ENCODE results near the gene STIMATE.

Gene STIMATE

GRCh38 chr3:52839268-52839575, 58.1 kb downstream of the STIMATE start:
- no peak for DNase-seq

- DNase-seq, result no peak
Observed at GRCh38 chr3:52838561-52839267, 58.6 kb downstream of the STIMATE start.

- DNase-seq, result no peak
Observed at GRCh38 chr3:52836986-52837385, 60.4 kb downstream of the STIMATE start.

DNA sequence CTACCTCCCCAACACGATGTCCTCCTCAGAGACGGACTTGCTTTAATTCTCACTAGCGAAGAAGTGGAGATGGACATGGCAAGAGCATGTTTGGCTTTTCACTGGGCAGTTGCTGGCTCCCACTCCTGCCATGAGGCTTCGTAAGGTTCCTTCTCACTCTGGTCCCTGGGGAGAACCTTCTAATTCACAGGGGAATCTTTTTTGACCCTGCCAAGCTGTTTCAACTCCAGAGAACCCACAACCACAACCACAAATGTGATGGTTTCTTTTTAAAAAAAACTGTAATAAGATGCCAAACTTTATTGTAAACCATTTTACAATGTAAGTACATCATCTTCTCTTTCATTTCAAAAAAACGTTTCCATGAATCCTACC, 60.9 kb downstream of the STIMATE start:
- DNase-seq, result no peak

- no peak for DNase-seq
Observed at GRCh38 chr3:52835766-52836470, 61.4 kb downstream of the STIMATE start.

DNA sequence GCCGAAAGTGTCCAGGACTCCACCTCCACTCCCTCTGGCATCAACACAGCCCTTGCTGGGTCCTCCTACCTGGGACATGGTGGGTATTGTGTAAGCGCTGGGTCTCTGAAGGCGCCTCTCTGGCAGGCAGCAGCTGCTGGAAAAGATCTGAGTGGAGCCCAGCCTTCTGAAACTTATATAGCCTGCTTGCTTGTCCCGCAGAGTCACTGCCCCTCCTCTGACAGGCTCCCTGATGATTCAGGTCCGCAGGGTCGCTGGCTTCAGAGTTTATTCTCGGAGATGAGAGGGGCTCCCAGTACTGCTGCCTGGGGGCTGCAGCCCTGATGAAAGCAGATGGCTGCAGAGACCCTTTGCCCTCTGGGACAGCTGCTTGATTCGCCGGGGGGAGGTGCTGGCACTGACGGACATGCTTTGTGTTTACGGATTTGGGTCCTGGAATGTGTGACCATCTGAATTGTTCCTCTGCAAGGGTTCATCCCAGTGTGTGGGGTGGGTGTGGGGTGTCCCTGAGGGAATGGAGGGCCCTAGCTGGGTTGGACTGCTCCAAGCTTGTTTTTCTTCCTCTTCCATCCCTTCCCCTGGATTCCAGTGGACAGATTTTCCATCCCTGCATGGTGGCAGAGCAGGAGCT, 62.4 kb downstream of the STIMATE start, which contains the start of gene MUSTN1:
MUSTN1 (minus strand) TSS at position 149 of the 631 bp plus-strand sequence; CDS start at position 78, 71 bp downstream.
- no peak for DNase-seq

DNA sequence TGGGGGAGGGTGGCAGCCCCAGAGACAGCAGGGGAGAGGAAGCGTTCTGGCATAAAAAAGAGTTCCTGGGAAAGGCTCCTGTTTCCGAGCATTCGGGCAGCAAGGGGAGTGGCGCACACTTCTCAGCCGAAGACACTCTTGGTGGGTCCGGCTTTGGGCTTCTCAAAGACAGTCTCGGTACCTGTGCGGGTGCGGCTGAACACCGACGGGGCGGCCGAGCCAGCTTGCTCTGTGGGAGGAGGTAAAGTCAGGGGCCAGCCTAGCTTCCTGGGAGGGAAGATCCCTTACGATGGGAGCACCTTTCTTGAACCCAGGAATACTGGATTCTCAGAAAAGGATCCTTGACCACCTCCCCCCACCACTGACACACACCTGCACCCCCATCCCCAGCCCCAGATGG, 64.1 kb downstream of the STIMATE start:
- DNase-seq, result no peak

DNA sequence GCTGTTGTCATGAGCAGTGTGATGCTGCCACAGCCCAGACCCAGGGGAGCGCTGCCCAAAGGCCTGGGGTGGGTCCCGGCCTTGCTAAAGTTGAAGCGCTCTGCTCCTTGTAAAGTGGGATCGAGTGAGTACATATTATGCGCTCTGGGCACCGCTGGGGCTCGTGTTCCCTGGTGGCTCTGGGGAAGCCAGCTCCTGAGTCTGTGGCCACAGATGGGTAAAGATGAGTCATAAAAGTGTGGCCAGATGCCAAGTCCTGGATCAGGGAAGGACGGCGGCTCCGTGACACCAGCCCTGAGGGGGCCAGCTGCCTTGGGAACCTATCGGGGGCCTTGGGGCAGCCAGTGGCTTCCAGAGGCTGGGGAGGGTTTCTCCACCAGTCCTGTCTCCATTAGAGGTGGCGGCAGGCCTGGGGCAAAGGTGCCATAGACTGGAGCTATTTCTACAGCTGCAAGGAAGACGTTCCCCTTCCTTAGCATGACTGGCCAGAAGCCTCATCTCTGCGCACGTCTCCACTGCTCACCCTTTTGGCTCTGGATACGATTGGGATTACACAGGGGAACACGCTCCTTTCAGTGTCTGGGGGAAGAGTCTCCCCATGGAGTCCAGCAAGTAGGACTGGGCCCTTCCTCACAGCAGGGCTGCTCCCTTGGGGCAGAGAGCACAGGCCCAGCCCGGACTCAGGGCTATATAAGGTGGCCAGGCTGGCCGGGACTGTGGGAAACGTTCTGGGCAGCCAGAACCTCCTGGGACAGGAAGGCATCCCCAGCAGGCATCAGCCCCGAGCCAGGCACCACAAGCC, 65.6 kb downstream of the STIMATE start:
- no peak for DNase-seq

GRCh38 chr3:52830535-52831258, 66.7 kb downstream of the STIMATE start, which contains the start of gene ITIH4:
Gene ITIH4 (minus strand): TSS chr3:52830672. CDS start chr3:52830642, 30 bp downstream.
- DNase-seq, result no peak

- no peak for DNase-seq
Observed at GRCh38 chr3:52829906-52830463, 67.4 kb downstream of the STIMATE start.

DNA sequence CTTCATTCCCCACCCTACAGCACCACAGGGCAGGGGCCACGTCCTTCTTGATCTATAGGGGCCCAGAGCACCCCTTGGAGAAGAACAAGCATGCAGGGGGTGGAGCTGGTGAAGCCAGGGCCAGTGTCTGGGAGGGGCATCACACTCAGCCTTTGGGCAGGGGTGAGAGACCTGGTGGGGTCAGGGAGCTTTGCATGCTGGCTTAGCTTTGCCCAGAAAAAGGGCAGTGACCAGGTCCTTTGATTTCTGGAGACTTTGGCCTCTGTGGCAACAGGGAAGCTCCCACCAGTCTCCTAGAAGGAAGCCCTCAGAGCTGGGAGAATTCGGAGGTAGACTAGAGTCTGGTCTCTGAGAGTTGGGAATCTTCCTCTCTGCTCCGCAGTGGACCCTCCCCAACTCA, 67.9 kb downstream of the STIMATE start:
- no peak for DNase-seq

DNA sequence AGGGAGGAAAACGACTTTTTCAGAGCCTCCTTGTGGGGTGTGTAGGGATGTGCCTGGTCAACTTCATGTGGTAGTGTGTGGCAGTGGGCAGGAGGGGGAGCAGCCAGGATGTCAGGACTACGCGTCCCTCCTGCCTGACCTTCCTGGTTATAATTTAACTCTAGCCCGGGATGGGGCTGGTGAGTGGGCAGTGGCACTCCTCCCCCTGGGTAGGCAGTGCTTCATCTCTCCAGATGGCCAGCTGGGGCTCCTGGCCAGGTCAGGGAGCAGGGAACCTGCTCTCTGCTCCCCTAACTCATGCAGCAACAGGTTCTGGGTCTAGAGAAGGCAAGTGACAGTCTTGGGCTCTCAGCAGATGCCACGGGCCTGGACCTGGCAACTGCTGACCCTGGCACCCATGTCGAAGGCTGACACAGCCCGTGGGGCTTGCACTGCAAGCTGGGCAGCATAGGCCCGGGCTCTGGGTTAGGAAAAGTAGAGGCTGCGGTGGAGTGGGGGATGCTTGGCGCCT, 69.4 kb downstream of the STIMATE start:
- DNase-seq, result no peak

DNA sequence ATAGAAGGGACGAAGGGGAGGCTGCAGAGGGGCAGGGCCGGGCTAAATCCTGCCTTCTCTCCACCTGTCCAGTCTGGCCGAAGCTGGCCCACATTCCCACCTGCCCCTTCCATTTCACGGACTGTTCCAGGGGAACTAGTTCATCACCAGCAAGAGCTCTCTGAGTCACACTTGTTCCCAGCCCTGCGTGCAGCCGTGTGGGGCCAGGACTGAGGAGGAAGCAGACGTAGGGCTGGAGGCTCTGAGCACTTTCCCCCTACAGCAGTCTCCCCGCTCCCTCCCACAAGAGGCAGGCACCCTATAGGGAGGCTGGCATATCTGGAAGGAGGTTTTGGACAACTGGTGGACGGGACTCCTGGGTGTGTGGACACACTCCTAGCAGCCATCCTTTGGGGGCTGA, 69.9 kb downstream of the STIMATE start:
- no peak for DNase-seq

GRCh38 chr3:52824037-52824436, 73.3 kb downstream of the STIMATE start:
- no peak for DNase-seq

DNA sequence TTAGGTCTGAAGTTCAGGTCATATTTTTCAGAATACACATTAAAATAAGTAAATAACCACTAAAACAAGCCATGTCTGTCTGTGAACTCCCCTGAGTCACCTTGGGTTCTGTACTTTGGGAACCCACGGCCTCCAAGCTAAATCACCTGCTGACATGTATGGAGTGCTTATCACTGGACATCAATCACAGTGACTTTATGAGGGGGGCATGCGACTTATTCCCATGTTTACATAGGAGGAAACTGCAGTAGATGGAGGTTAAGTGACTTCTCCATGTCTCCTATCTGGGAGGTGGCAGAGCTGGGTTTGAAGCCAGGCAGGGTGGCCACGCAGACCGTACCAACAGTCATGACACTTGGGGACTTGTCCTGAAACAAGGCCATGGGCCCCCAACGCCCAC, 75.0 kb downstream of the STIMATE start:
- no peak for DNase-seq

DNA sequence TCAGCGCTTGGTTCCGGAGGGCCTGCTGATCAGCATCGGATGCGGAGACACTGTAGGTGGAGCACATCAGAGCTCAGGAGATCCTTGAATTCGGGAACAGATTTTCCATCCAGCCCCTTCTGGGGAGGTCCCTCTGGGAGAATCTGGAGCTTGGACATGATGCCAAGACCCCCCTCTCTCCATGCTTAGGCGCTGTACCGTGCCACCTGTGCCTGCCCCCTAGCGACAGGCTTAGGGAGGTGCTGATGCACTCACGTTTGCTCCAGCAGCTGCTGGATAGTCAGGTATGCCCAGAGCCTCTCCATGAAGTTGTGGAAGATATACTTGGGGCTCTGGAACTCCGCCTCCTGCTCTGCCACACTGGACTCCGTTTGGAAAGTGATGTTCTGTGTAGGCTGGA, 76.6 kb downstream of the STIMATE start:
- no peak for DNase-seq

DNA sequence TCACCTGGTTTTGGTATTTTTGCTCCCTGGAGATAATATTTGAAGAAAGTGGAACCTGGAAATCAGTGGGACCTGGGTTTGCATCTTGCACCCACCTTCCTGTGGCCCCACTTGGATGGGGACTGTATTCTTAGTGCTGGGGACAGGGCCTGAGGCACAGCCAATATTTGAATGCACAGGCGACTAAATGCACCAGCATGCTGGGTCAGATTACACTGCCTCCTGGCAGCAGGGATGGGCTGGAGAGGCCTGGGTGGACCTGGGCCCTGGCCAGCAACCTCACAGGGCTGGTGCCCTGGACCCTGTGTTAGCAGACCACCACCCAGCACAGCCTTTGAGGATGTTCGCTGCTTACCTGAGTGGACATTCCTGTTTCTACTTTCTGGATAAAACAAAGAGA, 77.4 kb downstream of the STIMATE start:
- no peak for DNase-seq

GRCh38 chr3:52817860-52818259, 79.5 kb downstream of the STIMATE start:
- DNase-seq, result no peak

- no peak for DNase-seq
Observed at GRCh38 chr3:52817221-52817620, 80.1 kb downstream of the STIMATE start.

DNA sequence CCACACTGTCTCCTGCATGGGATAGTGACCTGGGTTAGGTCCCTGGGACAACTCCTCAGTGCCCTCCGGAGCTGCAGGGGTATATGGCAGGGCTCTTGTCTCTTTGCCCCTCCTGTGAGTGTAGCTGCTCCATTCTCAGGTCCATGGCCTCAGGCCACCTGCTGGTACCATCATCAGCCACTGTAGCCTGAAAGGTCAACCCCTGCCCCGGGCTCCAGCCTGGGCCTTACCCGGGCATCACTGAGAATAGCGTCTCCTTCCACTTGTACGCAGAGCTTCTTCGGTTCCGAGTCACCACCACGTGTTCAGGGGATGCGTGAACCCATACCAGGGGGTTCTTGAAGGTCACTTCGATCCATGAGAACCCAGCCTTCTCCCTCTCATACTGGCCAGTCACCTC, 80.7 kb downstream of the STIMATE start:
- no peak for DNase-seq

GRCh38 chr3:52816199-52816598, 81.1 kb downstream of the STIMATE start:
- DNase-seq, result no peak

DNA sequence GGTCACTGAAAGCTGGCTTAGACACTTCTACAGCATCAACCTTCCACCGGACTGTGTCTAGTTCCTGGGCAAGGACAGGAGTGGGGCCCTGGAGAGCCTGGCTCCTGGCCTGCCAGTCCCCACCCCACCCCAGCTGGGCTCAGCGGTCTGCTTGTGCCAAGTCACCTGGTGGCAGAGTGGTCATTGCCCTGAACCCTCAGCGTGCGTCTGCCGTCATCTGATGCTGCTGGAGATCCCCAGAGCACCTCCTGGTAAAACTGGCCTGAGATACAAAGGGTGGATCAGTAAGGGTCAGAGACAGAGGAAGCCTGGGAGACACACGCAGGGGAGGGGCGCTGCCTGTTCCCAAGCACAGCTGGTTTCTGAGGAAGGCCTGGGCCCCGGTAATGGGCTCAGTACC, 83.5 kb downstream of the STIMATE start:
- no peak for DNase-seq
